ENCODE data around the gene TRMT2B. TPM values are rescaled to one million over a fixed set of nuclear protein-coding genes. Genes with fewer than 3 reads are reported as not detected.

TRMT2B gene
- total RNA-seq, result 10 to 100 TPM; 10.3 to 11.2 TPM
- polyA plus RNA-seq, result 1 to 10 TPM; 3.3 to 3.6 TPM

- peak; percentile 76 for DNase-seq (ENCODE audit: low spot score)
- Histone ChIP-seq H3K4me3 (ENCODE audit: low read depth in 1 of 3, low read length in 3 of 3) (peak within 1 kb of the TSS; percentile 70 to 74 (median 72)), H3K9me3 (ENCODE audit: control insufficient read depth in 4 of 4, low read length in 3 of 4) (no peaks in the 10 kb centered on the region), H3K36me3 (ENCODE audit: control insufficient read depth in 4 of 4, insufficient read depth in 3 of 4, low read depth in 1 of 4, low read length in 3 of 4) (no peaks in the 10 kb centered on the region), H3K4me1 (ENCODE audit: control insufficient read depth in 4 of 4, insufficient read depth in 4 of 4, low read length in 3 of 4) (peaks cover 0 to 6% (median 1%) of the 10 kb centered on the region in 4 donors), H3K27ac (ENCODE audit: low read depth in 1 of 2, low read length in 2 of 2) (peak within 1 kb of the TSS; percentile 81 to 94), H3K9ac (ENCODE audit: low read depth in 1 of 2, low read length in 2 of 2) (peak within 1 kb of the TSS; percentile 43 to 89), H3K27me3 (ENCODE audit: control insufficient read depth in 4 of 4, insufficient read depth in 4 of 4, low read length in 3 of 4) (no peaks in the 10 kb centered on the region)
- no peak for TF ChIP-seq FOXA1 (IDR thresholded peaks at IDR 0.05)
- TF ChIP-seq HNF4G (IDR thresholded peaks at IDR 0.05), result no peak
- no peak for TF ChIP-seq HNF4A (conservative IDR thresholded peaks at IDR 0.05)
- TF ChIP-seq REST (IDR thresholded peaks at IDR 0.05), result peak; percentile 16
- peak; percentile 70 for TF ChIP-seq YY1 (IDR thresholded peaks at IDR 0.05)
- no peak for TF ChIP-seq ZBTB33 (IDR thresholded peaks at IDR 0.05)
- TF ChIP-seq NR2F2 (IDR thresholded peaks at IDR 0.05), result no peak
- TF ChIP-seq TAF1 (conservative IDR thresholded peaks at IDR 0.05), result peak; percentile 32
- TF ChIP-seq, protein P1, sequence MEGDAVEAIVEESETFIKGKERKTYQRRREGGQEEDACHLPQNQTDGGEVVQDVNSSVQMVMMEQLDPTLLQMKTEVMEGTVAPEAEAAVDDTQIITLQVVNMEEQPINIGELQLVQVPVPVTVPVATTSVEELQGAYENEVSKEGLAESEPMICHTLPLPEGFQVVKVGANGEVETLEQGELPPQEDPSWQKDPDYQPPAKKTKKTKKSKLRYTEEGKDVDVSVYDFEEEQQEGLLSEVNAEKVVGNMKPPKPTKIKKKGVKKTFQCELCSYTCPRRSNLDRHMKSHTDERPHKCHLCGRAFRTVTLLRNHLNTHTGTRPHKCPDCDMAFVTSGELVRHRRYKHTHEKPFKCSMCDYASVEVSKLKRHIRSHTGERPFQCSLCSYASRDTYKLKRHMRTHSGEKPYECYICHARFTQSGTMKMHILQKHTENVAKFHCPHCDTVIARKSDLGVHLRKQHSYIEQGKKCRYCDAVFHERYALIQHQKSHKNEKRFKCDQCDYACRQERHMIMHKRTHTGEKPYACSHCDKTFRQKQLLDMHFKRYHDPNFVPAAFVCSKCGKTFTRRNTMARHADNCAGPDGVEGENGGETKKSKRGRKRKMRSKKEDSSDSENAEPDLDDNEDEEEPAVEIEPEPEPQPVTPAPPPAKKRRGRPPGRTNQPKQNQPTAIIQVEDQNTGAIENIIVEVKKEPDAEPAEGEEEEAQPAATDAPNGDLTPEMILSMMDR (IDR thresholded peaks at IDR 0.05; ENCODE audit: low read depth, low read length, missing input control), result no peak
- TF ChIP-seq, protein P2, sequence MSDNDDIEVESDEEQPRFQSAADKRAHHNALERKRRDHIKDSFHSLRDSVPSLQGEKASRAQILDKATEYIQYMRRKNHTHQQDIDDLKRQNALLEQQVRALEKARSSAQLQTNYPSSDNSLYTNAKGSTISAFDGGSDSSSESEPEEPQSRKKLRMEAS (IDR thresholded peaks at IDR 0.05), result peak; percentile 22
- TF ChIP-seq RXRA (IDR thresholded peaks at IDR 0.05), result no peak
- no peak for TF ChIP-seq RAD21 (IDR thresholded peaks at IDR 0.05)
- no peak for TF ChIP-seq FOXA2 (IDR thresholded peaks at IDR 0.05)
- WGBS, result under 1% methylated on average over 43 of the region's 43 CpGs
Observed at GRCh38 chrX:101051549-101052302, at the start of gene TRMT2B. Gene TRMT2B (minus strand): TSS chrX:101052111. CDS start chrX:101042289, 9,822 bp downstream.
